Right atrium auricular region (tissue), 2 donors: ENCODE results near the gene HOXA3. TPM values are rescaled to one million over a fixed set of nuclear protein-coding genes. Genes with fewer than 3 reads are reported as not detected.

ENCODE experiments used
- DNase-seq: peaks from one replicate; pipeline ENCODE4 v3.0.0-alpha.2; 2019; ENCODE audit warnings: low spot score
- H3K27ac ChIP-seq, 2 donors: fragments of 200-600 bp; sonication (generic); 1 replicate in 1 of 2; 2 replicates in 1 of 2; pipeline ENCODE4 v1.5.1; 2016 to 2019
- H3K27me3 ChIP-seq, 2 donors: fragments of 200-600 bp; sonication (generic); one replicate each; pipeline versions ENCODE4 v1.5.1 to v1.6.0; 2017 to 2019
- H3K36me3 ChIP-seq: fragments of 200-600 bp; sonication (generic); one replicate; pipeline ENCODE4 v1.5.1; 2016
- H3K4me1 ChIP-seq, 2 donors: fragments of 200-600 bp; sonication (generic); one replicate each; pipeline versions ENCODE4 v1.5.1 to v1.6.0; 2017 to 2019
- H3K4me3 ChIP-seq, 2 donors: fragments of 200-600 bp; sonication (generic); 1 replicate in 1 of 2; 2 replicates in 1 of 2; pipeline ENCODE4 v1.5.1; 2017 to 2019; ENCODE audit warnings: mild to moderate bottlenecking in 1 of 2, moderate library complexity in 1 of 2
- H3K9me3 ChIP-seq, 2 donors: fragments of 200-600 bp; sonication (generic); one replicate each; pipeline ENCODE4 v1.5.1; 2019
- total RNA-seq, 2 donors: library from RNA; depleted of rRNA; stranded (reverse); fragments of >200 nt; gene quantifications; one replicate each; pipeline ENCODE4 v1.1.0, GENCODE V29; 2016
- TF ChIP-seq, protein P1 (sequence below), 2 donors: fragments of 200-600 bp; sonication (generic); IDR thresholded peaks; one replicate each; pipeline ENCODE4 v1.5.1; 2019; ENCODE audit warnings: antibody characterized with exemption in 2 of 2

The HOXA3 gene
- total RNA-seq, 2 donors from 2014 or later: 0.28 to 0.30 TPM

- Histone ChIP-seq H3K9me3 (no peaks in the 10 kb centered on the region), H3K36me3 (no peaks in the 10 kb centered on the region), H3K4me3 (peak within 1 kb of the TSS; percentile 58 to 65), H3K27me3 (peaks cover 32 to 47% of the 10 kb centered on the region in 2 donors), H3K27ac (peak within 1 kb of the TSS; percentile 68 to 85), H3K4me1 (peaks cover 0 to 35% of the 10 kb centered on the region in 2 donors)
- DNase-seq: peak; percentile 71
- TF ChIP-seq, protein P1, sequence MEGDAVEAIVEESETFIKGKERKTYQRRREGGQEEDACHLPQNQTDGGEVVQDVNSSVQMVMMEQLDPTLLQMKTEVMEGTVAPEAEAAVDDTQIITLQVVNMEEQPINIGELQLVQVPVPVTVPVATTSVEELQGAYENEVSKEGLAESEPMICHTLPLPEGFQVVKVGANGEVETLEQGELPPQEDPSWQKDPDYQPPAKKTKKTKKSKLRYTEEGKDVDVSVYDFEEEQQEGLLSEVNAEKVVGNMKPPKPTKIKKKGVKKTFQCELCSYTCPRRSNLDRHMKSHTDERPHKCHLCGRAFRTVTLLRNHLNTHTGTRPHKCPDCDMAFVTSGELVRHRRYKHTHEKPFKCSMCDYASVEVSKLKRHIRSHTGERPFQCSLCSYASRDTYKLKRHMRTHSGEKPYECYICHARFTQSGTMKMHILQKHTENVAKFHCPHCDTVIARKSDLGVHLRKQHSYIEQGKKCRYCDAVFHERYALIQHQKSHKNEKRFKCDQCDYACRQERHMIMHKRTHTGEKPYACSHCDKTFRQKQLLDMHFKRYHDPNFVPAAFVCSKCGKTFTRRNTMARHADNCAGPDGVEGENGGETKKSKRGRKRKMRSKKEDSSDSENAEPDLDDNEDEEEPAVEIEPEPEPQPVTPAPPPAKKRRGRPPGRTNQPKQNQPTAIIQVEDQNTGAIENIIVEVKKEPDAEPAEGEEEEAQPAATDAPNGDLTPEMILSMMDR (IDR thresholded peaks at IDR 0.05): no peak
These were observed 56.3 kb downstream of the HOXA3 start, which contains the start of gene HOXA1 for GRCh38 chr7:27095897-27096767. Gene HOXA1, minus strand, starts transcription at chr7:27096000. Its CDS starts 88 bp downstream, at chr7:27095912.

DNA sequence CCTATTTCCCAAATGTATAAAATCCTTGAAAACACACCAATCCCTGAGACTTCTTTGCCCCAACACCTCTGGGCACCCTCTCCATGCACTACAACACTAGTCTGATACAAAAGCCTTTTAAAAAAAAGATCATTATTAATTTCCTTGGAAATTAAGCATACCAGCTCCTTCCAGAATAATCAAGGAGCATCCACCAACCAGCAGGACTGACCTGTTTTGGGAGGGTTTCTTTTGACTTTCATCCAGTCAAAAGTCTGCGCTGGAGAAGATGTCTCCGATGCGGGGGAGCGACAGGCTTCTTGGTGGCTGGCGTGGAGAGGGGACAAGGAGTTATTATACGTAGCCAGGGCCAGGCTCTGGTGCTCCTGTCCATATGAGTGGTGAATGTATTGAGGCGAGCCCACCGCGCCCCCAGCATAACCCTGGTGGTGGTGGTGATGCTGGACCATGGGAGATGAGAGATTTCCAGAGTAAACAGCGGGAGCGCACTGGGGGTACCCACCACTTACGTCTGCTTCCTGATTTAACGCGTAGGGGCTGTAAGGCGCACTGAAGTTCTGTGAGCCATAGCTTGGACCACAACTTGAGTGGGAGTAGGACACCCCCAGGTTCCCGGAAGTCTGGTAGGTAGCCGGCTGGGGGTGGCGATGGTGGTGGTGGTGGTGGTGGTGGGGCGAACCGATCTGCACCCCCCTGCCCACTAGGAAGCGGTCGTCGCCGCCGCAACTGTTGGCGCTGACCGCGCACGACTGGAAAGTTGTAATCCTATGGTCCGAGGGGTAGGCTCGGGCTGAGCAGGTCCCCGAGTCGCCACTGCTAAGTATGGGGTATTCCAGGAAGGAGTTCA is 57.1 kb downstream of the HOXA3 start:
- Histone ChIP-seq H3K4me1 (peaks cover 0 to 30% of the 10 kb centered on the region in 2 donors), H3K4me3 (peak overlapping the region; percentile 58 to 65), H3K27ac (no peak overlapping the region), H3K36me3 (no peaks in the 10 kb centered on the region), H3K27me3 (peaks cover 32 to 41% of the 10 kb centered on the region in 2 donors), H3K9me3 (no peaks in the 10 kb centered on the region)
- TF ChIP-seq, protein P1 (IDR thresholded peaks at IDR 0.05): no peak
- no peak for DNase-seq

DNA sequence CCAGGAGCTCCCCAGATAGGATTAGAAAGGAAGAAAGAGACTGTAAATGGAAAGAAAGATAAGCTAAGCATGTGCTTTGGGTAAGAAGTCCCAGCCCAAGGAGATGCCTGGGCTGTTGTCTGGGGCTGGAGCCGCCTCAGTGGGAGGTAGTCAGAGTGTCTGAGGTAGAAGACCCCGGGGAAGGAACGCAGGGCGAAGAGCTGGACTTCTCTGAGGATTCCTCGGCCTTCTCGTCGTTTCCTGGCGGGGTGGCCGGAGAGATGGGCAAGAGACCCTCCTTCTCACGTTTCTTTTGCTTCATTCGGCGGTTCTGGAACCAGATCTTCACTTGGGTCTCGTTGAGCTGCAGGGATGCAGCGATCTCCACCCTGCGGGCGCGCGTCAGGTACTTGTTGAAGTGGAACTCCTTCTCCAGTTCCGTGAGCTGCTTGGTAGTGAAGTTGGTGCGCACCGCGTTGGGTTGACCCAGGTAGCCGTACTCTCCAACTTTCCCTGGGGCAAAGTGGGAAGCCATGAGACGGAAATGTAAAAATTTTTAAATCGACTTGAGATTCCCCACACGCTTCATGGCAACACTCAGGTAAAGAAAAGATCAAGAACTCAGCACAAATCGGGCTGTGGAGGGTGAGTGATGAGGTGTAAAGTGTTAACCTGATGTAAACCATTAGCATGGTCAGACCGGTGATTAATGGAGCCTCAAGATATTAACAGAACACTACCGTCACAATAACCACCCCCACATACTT is 57.9 kb downstream of the HOXA3 start:
- Histone ChIP-seq H3K4me3 (no peak overlapping the region), H3K27me3 (peaks cover 30 to 33% of the 10 kb centered on the region in 2 donors), H3K9me3 (no peaks in the 10 kb centered on the region), H3K4me1 (peaks cover 0 to 30% of the 10 kb centered on the region in 2 donors), H3K36me3 (no peaks in the 10 kb centered on the region), H3K27ac (no peak overlapping the region)
- no peak for DNase-seq
- TF ChIP-seq, protein P1 (IDR thresholded peaks at IDR 0.05): no peak

DNA sequence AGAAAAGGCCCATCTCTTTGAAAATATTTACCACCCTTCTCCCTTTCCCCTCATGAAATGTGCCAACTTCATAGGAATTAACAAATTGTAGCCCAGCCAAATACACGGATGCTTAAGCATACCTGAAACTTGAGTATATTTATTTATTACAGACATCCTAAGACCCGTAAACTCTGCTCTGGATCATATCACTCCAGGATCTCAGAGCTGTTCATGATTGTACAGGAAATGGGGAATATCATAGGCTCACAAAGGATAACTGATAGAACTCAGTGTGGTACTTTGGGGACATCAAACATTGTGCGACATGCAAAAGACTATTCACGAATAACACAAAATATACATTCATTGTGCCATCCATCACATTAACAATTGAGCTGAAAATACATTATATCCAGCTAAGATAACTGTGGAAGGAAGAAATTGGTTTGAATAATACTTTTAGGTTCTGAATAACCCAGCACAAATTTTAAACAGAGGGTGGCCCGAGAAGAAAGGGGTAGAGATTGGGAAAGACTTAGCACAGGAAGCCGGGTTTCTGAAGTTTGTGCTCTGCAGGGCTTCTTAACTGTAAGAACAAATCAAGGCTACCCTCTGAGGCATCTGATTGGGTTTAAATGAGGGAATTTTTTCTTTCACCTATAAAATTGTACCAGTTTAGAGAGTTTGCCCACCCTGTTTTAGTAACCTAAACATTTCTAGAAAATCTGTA is 59.0 kb downstream of the HOXA3 start:
- DNase-seq: no peak
- Histone ChIP-seq H3K4me3 (no peak overlapping the region), H3K36me3 (no peaks in the 10 kb centered on the region), H3K27me3 (peaks cover 22 to 32% of the 10 kb centered on the region in 2 donors), H3K27ac (no peak overlapping the region), H3K4me1 (peaks cover 0 to 22% of the 10 kb centered on the region in 2 donors), H3K9me3 (no peaks in the 10 kb centered on the region)
- TF ChIP-seq, protein P1 (IDR thresholded peaks at IDR 0.05): no peak

- Histone ChIP-seq H3K9me3 (peaks cover 0 to 5% of the 10 kb centered on the region in 2 donors), H3K27ac (no peak overlapping the region), H3K36me3 (no peaks in the 10 kb centered on the region), H3K27me3 (peaks cover 17 to 32% of the 10 kb centered on the region in 2 donors), H3K4me1 (peaks cover 0 to 16% of the 10 kb centered on the region in 2 donors), H3K4me3 (no peak overlapping the region)
- TF ChIP-seq, protein P1 (IDR thresholded peaks at IDR 0.05): no peak
- no peak for DNase-seq
These were observed 59.6 kb downstream of the HOXA3 start for GRCh38 chr7:27092819-27093110.
